HG03103 (cell line): ENCODE measurements around the gene ZDHHC11.
A peak's percentile ranks its signal among the peaks of the same experiment; 100 is the strongest.
"Not testable (repeated sequence)": the region's sequence is repeated elsewhere in the genome, so short reads cannot be mapped to it uniquely, and the experiment has no call there.

Experiments used
- ATAC-seq: cut with Tn5 transposase; IDR thresholded peaks from one replicate; pipeline ENCODE4 v1.9.1; 2021; ENCODE audit warnings: low read depth; ENCODE audit not compliant: unreplicated experiment

ZDHHC11 gene

DNA sequence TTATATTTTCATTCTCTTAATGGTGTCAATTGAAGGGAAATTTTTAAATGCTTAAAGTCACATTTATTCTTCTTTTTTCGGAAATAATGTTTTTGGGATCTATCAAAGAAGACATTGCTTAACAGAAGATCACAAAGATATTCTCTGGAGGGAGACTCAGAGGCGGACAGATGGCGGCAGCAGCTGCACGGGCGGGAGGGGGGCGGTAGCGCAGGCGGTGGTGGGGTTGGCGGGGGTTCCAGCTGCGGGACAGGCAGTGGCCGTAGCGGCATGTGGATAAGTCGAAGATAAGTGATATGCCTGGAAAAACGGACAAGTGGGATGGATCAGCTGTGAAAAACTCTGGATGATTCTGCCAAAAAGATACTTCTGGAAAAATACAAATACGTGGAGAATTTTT lies 34.6 kb downstream of the ZDHHC11 start:
- no peak for ATAC-seq

DNA sequence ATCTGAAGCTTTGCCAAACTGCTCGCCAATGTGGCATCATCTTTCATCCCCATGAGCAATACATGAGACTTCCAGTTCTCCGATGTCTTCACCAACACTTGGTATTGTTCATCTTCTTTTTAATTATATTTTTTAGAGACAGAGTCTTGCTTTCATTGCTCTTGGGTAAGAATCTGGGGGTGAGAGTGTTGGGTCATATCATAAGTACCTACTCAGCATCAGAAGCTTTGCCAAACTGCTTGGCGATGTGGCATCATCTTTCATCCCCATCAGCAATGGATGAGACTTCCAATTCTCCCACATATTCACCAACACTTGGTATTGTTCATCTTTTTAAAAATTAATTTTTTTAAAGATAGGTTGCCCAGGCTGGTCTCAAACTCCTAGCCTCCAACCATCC lies 35.3 kb downstream of the ZDHHC11 start:
- ATAC-seq = no peak

DNA sequence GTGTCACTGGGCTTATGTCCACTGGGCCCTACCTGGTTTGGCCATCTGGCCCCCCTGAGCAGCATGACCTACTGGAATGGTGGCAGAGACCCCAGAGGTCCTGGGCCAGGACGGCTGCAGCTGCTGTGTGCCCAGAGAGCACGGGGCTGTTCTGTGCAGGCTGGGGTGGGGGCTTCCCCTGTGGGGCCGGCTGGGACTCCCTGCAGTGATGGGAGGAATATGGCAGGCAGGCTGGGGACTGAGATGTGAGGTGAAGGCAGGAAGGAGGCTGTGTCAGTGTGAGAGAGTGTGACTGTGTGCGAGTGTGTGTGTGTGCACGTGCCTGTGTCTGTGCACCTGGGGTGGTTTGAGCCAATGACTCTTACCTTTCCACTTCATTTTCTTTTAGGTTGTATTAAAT lies 37.2 kb downstream of the ZDHHC11 start:
- not testable (repeated sequence) for ATAC-seq

DNA sequence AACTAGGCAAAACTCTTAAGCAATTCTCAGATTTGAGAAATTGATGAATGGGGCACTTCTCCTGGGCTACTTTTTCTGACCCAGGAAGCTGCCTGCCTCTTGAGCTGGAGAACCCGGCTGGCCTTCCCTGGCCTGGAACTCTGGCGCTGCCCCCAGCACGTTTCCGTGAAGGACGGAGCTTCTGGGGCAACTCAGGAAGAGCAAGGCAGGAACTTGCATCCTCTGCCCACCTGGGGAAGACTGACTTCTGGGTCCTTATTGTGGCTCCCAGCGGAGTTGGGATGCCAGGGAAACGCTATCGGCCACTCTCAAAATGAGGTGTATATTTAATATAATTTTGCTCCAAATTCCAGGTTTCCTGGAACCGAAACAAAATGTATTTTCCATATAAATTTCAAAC lies 39.4 kb downstream of the ZDHHC11 start:
- not testable (repeated sequence) for ATAC-seq

DNA sequence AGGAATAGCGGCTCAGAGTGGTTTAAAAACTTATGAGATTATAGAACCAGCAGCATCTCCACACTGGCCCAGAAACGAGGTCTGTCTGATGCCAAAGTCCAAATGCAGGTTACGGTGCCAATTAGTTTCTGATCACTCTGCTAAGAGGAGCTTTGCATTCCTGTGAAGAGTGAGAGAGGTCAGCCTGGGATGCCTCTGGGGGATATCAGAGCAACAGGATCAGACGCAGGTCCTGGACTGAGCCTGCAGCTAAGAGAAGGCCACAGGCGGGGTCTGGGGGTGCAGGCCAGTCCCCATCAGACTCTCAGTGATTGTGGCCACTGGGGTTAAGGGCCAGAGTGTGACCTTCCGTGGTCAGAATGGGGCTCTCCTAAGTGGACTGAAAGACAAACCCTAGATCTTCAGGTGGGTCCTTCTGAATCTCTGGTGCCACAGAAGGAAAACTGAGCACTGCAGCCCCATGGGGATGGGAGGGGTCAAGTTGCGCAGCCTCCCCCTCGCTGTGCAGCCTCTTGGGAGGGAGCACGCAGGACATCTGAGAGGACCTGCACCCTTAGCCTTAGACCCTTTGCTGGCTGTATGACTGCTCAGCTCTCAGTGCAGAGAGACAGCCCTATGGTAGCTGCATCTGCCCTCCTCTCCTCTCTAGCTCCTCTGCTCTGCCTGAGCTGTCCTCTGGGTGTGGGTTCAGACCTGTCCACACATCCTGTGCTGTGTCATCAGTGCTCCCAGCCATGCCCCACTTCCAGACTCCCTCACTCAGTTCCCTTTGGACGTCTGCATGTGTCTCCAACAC lies 42.9 kb downstream of the ZDHHC11 start:
- not testable (repeated sequence) for ATAC-seq

DNA sequence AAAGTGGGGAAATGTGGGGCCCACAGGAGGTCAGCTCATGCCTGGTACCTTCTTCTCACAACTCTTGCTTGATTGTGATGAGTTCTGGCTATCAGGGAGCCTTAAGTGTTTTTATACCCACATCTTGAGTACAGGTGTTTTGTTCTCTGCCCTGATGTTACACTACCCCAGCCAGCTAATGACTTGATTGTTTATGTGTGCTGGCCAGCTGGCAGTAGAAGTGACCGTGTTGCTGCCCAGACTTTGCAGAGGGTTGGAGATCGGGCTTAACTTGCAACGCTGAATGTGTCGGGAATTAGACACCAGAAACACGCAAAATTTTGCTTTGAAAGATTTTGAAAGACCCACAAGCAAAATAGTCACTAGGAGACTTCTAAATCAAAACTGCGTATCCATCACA lies 49.3 kb downstream of the ZDHHC11 start:
- no peak for ATAC-seq

DNA sequence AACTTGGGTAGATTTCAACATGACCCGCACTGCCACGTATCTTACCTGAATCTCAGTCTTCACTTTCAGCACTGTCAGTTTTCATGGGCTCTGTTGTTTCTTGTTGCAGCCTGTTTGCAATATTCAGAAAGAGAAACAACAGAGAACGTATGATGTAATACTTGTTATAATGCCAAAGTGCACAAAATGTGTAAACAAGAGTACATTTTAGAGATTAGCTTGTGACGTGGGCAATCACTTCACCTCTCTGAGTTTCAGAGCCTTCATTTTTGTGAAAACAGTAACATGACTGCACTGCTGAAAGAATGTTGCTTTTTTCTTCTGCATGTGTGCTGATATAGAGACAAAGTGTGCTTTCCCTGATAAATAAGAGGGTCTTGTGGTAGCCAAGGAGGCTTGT lies 49.7 kb downstream of the ZDHHC11 start:
- not testable (repeated sequence) for ATAC-seq

DNA sequence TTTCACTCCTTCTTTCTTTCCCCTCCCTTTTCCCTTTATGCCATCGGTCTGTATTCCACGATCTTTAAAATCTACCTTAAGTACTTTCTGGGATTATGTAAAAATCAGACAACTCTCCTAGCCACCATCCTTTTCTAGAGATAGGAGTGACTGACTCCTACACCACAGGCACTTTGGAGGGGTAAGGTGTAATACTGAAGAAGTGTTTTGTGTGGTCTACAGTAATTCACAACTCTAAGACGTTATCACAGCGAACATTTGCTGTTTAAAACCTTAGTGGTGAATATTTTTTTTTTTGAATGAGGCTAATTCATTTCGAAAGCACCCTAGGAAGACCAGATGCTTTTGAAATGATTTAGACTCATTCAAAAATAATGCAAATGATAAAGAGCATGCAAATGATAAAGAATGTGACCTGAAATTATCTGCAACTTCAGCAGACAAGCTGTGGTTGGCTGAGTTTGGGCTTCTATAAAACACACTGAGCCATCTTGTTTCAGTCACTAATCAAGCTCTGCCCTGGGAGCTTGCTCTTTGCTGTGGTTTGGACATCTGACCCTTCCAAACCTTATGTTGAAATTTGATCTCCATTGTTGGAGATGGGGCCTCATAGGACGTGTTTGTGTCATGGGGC lies 52.2 kb downstream of the ZDHHC11 start:
- not testable (repeated sequence) for ATAC-seq

DNA sequence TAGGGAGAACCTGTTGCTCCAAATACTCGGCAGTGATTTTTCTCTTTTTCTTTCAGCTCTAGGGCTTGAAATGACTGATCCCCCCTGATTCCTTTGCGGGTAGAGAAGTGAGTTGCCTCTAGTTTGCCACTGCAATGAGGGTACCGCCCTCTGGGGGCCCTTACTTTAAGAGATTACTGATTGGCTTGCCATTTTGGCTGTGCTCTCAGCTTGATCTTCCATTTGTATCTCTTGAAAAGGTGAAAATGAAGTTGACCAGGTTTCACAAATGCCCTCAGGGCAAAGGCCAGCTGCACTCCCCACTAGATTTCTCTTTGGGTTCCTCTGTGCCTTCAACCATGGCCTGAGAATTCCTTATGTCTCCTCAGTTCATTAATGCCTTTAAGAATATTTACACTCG lies 52.8 kb downstream of the ZDHHC11 start:
- not testable (repeated sequence) for ATAC-seq

DNA sequence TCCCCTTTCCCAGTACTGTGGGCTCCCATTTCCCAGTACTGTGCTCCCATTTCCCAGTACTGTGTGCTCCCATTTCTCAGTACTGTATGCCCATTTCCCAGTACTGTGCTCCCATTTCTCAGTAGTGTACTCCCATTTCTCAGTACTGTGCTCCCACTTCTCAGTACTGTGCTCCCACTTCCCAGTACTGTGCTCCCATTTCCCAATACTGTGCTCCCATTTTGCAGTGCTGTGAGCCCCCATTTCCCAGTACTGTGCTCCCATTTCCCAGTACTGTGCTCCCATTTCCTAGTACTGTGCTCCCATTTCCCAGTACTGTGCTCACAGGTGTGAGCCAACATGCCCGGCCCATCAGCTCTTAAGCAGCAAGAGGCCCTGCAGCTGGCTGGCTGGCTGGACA lies 54.9 kb downstream of the ZDHHC11 start:
- ATAC-seq = not testable (repeated sequence)

DNA sequence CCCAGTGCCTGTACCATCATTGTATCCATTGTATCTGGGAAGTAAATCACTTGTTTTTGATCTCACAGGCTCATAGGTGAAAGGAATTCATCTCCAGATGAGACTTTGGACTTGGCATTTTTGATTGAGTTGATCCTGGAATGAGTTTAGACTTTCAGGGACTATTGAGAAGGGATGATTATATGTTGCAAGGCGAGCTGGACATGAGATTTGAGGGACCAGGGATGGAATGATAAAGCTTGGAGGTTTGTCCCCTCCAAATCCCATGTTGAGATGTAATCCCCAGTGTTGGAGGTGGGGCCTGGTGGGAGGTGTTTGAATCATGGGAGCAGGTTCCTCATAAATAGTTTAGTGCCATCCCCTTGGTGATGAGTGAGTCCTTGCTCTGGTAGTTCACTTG lies 55.8 kb downstream of the ZDHHC11 start:
- not testable (repeated sequence) for ATAC-seq

DNA sequence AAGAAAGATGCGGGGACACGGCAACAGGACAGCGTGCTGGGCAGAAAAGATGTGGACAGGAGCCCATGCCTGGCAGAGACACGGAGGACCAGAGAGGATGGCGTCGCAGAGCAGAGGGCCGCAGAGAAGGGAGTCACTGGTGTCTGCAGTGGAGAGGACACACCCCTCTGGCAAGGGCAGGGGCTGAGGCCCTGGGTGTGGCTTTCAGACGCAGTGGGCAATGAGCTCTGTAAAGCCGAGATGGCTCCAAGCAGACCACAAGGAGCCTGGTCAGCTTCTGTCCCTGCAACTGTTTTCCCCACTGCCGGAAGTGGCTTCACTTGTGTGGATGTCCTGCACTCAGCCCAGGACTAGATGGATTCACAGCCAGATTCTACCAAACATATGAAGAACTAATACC lies 62.1 kb downstream of the ZDHHC11 start:
- ATAC-seq = not testable (repeated sequence)

DNA sequence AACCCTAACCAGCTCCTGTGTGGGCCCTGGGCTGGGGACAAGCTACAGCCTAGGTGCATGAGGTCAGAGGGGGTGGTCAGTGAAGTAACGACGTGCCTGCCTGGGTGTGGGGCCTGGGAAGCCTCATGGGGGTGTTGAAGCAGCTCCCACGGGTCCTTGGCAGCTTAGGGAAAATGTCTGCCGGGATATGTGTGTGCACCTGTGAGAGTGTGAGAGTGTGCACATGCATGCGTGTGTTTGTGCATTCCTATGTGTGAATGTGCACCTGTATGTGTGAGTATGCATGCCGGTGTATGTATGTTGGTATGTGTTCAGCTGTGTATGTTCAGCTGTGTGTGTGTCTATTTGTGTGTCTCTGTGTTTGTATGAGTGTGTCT lies 62.9 kb downstream of the ZDHHC11 start:
- ATAC-seq = not testable (repeated sequence)

DNA sequence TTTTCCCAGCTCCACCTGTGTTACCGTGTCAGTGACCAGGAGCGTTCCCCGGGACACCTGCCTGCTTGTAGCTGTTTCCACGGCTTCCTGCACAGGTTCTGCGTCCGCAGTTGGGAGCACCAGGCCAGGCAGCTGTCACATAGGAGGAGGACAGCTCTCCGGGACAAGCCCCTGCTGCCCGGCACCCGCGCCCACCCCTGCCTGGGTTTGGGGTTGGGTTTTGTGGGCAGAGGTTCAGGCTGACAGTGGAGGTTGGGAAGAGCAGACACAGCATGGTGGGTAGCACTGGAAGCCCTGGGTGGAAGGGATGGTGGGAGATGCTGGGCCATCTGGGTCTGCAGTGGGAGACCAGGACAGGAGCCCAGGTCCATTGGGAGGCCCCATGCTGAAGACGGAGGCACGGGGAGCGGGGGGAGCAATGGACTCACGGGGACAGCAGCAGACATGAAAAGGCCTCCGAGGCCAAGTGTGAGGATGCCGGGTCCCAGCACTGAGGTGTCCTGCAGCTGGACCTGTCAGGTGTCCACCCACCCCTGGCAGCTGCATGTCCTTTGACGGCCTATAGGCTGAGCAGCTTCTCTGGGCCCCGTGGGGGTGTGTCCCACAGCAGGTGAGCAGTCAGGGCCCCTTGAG lies 63.4 kb downstream of the ZDHHC11 start:
- not testable (repeated sequence) for ATAC-seq

DNA sequence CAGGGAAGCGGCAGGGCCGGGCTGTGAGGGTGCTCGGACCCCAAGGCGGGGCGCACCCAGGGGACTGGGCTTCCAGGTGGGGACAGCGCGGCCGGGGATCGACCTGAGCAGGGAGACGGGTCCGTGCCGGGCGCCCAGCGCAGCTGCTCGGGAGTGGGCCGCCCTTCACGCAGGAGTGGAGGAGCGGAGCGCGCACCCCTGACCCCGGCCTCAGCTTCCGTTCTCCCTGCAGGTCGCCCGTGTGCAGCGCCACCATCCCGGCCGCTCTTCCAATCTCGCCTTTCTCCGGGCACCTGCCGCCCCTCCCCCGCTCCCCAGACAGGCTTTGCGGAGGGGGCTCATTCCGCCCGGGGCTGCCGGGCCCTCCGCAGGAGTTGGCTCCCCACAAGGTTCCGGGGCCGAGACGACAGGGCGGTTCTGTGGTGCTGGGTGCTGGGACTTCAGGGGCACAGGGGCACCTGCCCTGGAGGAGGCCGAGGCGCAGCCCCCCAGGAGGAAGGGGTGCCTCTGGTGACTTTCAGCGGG lies 65.5 kb downstream of the ZDHHC11 start:
- ATAC-seq = peak; percentile 12

DNA sequence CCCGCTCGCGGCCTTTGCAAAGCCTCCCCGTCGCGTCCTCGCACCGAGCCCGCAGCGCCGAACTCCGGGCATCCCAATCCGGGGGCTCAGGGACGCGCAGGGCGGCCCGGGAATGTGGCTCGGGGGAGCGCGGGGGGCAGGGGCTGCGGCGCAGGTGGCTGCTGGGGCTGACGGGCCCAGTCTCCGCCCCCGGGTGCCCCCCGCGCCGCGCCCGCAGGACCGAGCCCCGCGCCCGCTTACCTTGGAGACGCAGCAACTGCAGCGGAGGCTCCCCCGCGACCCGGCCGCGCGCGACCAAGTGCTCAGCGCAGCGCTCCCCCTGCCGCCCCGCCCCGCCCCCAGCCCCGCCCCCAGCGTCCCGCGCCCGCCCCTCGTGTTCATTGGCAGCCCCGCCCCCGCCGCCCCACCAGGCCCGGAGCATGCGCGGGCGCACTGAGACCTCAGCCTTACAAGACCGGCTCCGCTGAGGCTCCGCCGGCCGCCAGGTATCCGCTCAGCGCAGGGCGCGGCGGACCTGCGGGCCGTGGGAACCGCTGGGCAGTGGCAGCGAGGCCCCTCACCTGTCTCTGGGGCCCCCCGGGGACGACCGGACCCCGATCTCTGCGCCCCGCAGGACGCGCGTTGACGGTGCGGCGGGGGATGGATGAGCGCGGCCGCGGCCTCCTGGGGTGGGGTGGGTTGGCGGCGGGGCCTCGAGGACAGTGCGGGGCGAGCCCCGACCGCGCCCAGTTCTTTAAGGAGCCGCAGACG lies 66.2 kb downstream of the ZDHHC11 start, which contains the start of gene ZDHHC11B:
Gene ZDHHC11B (minus strand): TSS at position 302 of the 750 bp plus-strand sequence. CDS start 17,810 bp downstream, outside the sequence.
- peak; percentile 71 for ATAC-seq

DNA sequence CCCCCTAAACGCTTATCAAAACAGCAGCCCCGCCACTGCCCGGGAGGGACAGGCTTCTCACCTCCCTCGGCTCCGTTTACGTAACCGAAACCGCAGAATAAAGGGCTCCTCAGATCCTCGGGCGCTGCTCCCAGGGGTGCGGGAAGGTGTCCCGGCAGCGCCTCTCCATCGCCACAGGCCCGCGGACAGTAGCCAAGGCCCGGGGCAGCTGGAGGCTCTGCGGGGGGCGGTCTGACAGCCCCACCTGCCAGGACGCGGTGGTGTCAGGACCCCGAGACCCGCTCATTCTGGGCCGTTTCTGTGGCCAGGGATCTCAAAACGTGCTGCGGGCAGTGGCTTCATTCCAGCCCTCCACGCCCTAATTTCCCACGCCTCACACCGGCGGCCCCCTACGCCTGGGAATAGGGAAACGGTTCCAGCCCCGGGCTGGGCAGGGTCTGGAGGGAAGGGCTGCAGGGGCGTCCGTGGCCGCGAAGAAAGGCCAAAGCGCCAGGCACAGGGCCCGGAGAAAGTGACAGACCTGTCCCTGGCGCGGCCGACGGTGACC lies 66.8 kb downstream of the ZDHHC11 start:
- not testable (repeated sequence) for ATAC-seq

DNA sequence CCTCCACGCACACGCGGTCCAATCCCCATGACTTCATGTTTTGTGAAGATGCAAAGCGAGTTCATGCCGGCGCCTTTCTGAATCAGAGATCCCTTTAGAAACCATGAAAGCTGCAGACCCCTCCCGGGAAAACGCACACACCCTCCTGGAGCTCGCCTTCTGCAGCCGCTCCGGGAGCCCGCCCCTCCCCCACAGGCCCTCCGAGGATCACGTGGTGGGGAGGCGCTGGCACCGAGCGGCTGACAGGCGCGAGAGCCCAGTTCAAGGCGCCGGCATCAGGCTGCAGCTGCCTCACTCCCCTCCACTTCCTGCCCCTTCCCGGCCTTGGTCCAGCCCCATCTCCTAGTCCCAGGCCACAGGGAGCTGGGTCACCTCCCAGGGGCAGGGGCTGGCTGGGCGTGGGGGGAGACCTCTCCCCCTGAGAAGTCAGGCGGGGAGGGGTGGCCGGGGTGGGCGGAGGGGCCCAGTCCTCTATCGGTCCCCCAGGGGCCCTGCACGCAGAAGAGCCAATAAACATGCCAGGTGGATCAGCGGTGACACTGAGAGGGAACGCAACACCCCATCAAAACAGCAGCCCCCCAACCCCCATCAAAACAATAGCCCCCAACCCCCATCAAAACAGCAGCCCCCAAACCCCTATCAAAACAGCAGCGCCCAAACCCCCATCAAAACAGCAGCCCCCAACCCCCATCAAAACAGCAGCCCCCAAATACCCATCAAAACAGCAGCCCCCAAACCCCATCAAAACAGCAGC lies 67.6 kb downstream of the ZDHHC11 start:
- not testable (repeated sequence) for ATAC-seq

DNA sequence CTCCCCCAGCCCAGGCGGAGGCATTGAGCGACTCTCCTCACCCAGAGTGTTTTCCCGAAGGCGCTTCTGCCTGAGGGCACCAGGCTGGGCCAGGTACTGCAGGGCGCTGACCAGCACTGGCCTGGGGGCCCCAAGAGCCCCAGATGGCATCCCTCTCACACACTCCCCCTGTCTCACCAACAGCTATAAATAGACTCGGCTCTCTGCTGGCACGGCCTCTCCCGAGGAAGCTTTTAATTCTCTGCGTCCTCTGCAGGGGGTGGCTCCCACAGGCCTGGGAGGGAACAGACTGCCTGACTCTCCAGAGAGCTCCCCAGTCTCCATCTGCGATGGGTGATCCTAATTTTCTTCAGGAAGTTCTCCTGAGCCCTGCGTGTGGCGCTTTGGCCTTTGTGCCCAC lies 68.4 kb downstream of the ZDHHC11 start:
- not testable (repeated sequence) for ATAC-seq
